ENCODE results near the gene SLC25A19.
"Not testable (repeated sequence)": the region's sequence is repeated elsewhere in the genome, so short reads cannot be mapped to it uniquely, and the experiment has no call there.

SLC25A19 gene

GRCh38 chr17:75257228-75257627 lies 32.0 kb downstream of the SLC25A19 start:
- peak overlapping the region; percentile 27 for H3K27ac Mint-ChIP-seq (ENCODE audit: low read depth)
- ATAC-seq (replicated peaks; ENCODE audit: extremely low read depth, poor library complexity, severe bottlenecking); H3K4me3 Mint-ChIP-seq; H3K9me3 Mint-ChIP-seq; H3K36me3 Mint-ChIP-seq (ENCODE audit: insufficient read depth); H3K27me3 Mint-ChIP-seq; DNase-seq (ENCODE audit: low spot score in 2 of 2): not testable (repeated sequence)
- peaks cover 95% of the 10 kb centered on the region for H3K4me1 Mint-ChIP-seq

- not testable (repeated sequence) for H3K27ac Mint-ChIP-seq (ENCODE audit: low read depth); DNase-seq (ENCODE audit: low spot score in 2 of 2); H3K4me3 Mint-ChIP-seq; H3K27me3 Mint-ChIP-seq; H3K9me3 Mint-ChIP-seq; ATAC-seq (replicated peaks; ENCODE audit: extremely low read depth, poor library complexity, severe bottlenecking); H3K36me3 Mint-ChIP-seq (ENCODE audit: insufficient read depth)
- H3K4me1 Mint-ChIP-seq: peaks cover 90% of the 10 kb centered on the region
Observed at GRCh38 chr17:75255954-75256698, 33.1 kb downstream of the SLC25A19 start.

GRCh38 chr17:75252039-75252816 lies 37.0 kb downstream of the SLC25A19 start:
- Mint-ChIP-seq H3K9me3 (no peaks in the 10 kb centered on the region), H3K27ac (ENCODE audit: low read depth) (peak overlapping the region; percentile 79), H3K36me3 (ENCODE audit: insufficient read depth) (peaks cover 6% of the 10 kb centered on the region), H3K4me1 (peaks cover 68% of the 10 kb centered on the region), H3K27me3 (no peaks in the 10 kb centered on the region), H3K4me3 (peak overlapping the region; percentile 61)
- DNase-seq (ENCODE audit: low spot score in 2 of 2): no peak
- ATAC-seq (replicated peaks; ENCODE audit: extremely low read depth, poor library complexity, severe bottlenecking): no peak

GRCh38 chr17:75250009-75250471 lies 39.2 kb downstream of the SLC25A19 start:
- DNase-seq (ENCODE audit: low spot score in 2 of 2) (no peak), ATAC-seq (replicated peaks; ENCODE audit: extremely low read depth, poor library complexity, severe bottlenecking) (peak; percentile 93)
- Mint-ChIP-seq H3K9me3 (no peaks in the 10 kb centered on the region), H3K4me1 (peaks cover 46% of the 10 kb centered on the region), H3K36me3 (ENCODE audit: insufficient read depth) (peaks cover 19% of the 10 kb centered on the region), H3K4me3 (peak overlapping the region; percentile 70), H3K27ac (ENCODE audit: low read depth) (peak overlapping the region; percentile 88), H3K27me3 (no peaks in the 10 kb centered on the region)

- H3K27me3 Mint-ChIP-seq: no peaks in the 10 kb centered on the region
- peaks cover 23% of the 10 kb centered on the region for H3K36me3 Mint-ChIP-seq (ENCODE audit: insufficient read depth)
- peak overlapping the region; percentile 88 for H3K27ac Mint-ChIP-seq (ENCODE audit: low read depth)
- peaks cover 42% of the 10 kb centered on the region for H3K4me1 Mint-ChIP-seq
- no peak for ATAC-seq (replicated peaks; ENCODE audit: extremely low read depth, poor library complexity, severe bottlenecking)
- H3K4me3 Mint-ChIP-seq: peak overlapping the region; percentile 70
- DNase-seq (ENCODE audit: low spot score in 2 of 2): no peak
- H3K9me3 Mint-ChIP-seq: no peaks in the 10 kb centered on the region
Observed at GRCh38 chr17:75249564-75249963, 39.7 kb downstream of the SLC25A19 start.

GRCh38 chr17:75246404-75246803 lies 42.8 kb downstream of the SLC25A19 start:
- H3K27ac Mint-ChIP-seq (ENCODE audit: low read depth): peak overlapping the region; percentile 44
- no peak overlapping the region for H3K4me3 Mint-ChIP-seq
- DNase-seq (ENCODE audit: low spot score in 2 of 2) (no peak), ATAC-seq (replicated peaks; ENCODE audit: extremely low read depth, poor library complexity, severe bottlenecking) (no peak)
- H3K9me3 Mint-ChIP-seq: no peaks in the 10 kb centered on the region
- peaks cover 39% of the 10 kb centered on the region for H3K4me1 Mint-ChIP-seq
- no peaks in the 10 kb centered on the region for H3K27me3 Mint-ChIP-seq
- peaks cover 48% of the 10 kb centered on the region for H3K36me3 Mint-ChIP-seq (ENCODE audit: insufficient read depth)

GRCh38 chr17:75245011-75245410 lies 44.2 kb downstream of the SLC25A19 start:
- Mint-ChIP-seq H3K4me3 (no peak overlapping the region), H3K27me3 (no peaks in the 10 kb centered on the region)

GRCh38 chr17:75244133-75244866 lies 44.9 kb downstream of the SLC25A19 start:
- H3K27ac Mint-ChIP-seq (ENCODE audit: low read depth): no peak overlapping the region
- no peaks in the 10 kb centered on the region for H3K27me3 Mint-ChIP-seq
- no peak for DNase-seq (ENCODE audit: low spot score in 2 of 2)
- ATAC-seq (replicated peaks; ENCODE audit: extremely low read depth, poor library complexity, severe bottlenecking): no peak
- no peaks in the 10 kb centered on the region for H3K9me3 Mint-ChIP-seq
- H3K4me1 Mint-ChIP-seq: peaks cover 32% of the 10 kb centered on the region
- peaks cover 47% of the 10 kb centered on the region for H3K36me3 Mint-ChIP-seq (ENCODE audit: insufficient read depth)
- H3K4me3 Mint-ChIP-seq: no peak overlapping the region

More at GRCh38 chr17:75245011-75245410, 44.2 kb downstream of the SLC25A19 start:
- H3K27ac Mint-ChIP-seq (ENCODE audit: low read depth): no peak overlapping the region
- peaks cover 47% of the 10 kb centered on the region for H3K36me3 Mint-ChIP-seq (ENCODE audit: insufficient read depth)
- ATAC-seq (replicated peaks; ENCODE audit: extremely low read depth, poor library complexity, severe bottlenecking) (no peak), DNase-seq (ENCODE audit: low spot score in 2 of 2) (no peak)
- peaks cover 39% of the 10 kb centered on the region for H3K4me1 Mint-ChIP-seq
- no peaks in the 10 kb centered on the region for H3K9me3 Mint-ChIP-seq

- H3K27me3 Mint-ChIP-seq: no peaks in the 10 kb centered on the region
- H3K27ac Mint-ChIP-seq (ENCODE audit: low read depth): peak overlapping the region; percentile 94
- no peaks in the 10 kb centered on the region for H3K9me3 Mint-ChIP-seq
- ATAC-seq (replicated peaks; ENCODE audit: extremely low read depth, poor library complexity, severe bottlenecking) (peak; percentile 92), DNase-seq (ENCODE audit: low spot score in 2 of 2) (peak; percentile 45 to 78)
- peaks cover 61% of the 10 kb centered on the region for H3K36me3 Mint-ChIP-seq (ENCODE audit: insufficient read depth)
- peak overlapping the region; percentile 68 for H3K4me3 Mint-ChIP-seq
- H3K4me1 Mint-ChIP-seq: peaks cover 39% of the 10 kb centered on the region
Observed at GRCh38 chr17:75242461-75243042, 46.7 kb downstream of the SLC25A19 start.

GRCh38 chr17:75241996-75242460 lies 47.2 kb downstream of the SLC25A19 start:
- ATAC-seq (replicated peaks; ENCODE audit: extremely low read depth, poor library complexity, severe bottlenecking): peak; percentile 22
- H3K4me3 Mint-ChIP-seq: peak overlapping the region; percentile 68

GRCh38 chr17:75241502-75241901 lies 47.7 kb downstream of the SLC25A19 start:
- Mint-ChIP-seq H3K9me3 (no peaks in the 10 kb centered on the region), H3K27me3 (no peaks in the 10 kb centered on the region), H3K4me3 (no peak overlapping the region), H3K27ac (ENCODE audit: low read depth) (peak overlapping the region; percentile 94), H3K36me3 (ENCODE audit: insufficient read depth) (peaks cover 62% of the 10 kb centered on the region), H3K4me1 (peaks cover 39% of the 10 kb centered on the region)
- DNase-seq (ENCODE audit: low spot score in 2 of 2) (no peak), ATAC-seq (replicated peaks; ENCODE audit: extremely low read depth, poor library complexity, severe bottlenecking) (no peak)

More at GRCh38 chr17:75241996-75242460, 47.2 kb downstream of the SLC25A19 start:
- Mint-ChIP-seq H3K9me3 (no peaks in the 10 kb centered on the region), H3K27ac (ENCODE audit: low read depth) (peak overlapping the region; percentile 94), H3K4me1 (peaks cover 39% of the 10 kb centered on the region), H3K27me3 (no peaks in the 10 kb centered on the region), H3K36me3 (ENCODE audit: insufficient read depth) (peaks cover 66% of the 10 kb centered on the region)
- no peak for DNase-seq (ENCODE audit: low spot score in 2 of 2)

GRCh38 chr17:75241143-75241430 lies 48.1 kb downstream of the SLC25A19 start:
- DNase-seq (ENCODE audit: low spot score in 2 of 2) (no peak), ATAC-seq (replicated peaks; ENCODE audit: extremely low read depth, poor library complexity, severe bottlenecking) (no peak)
- H3K4me3 Mint-ChIP-seq: no peak overlapping the region
- H3K27ac Mint-ChIP-seq (ENCODE audit: low read depth): peak overlapping the region; percentile 97
- peaks cover 39% of the 10 kb centered on the region for H3K4me1 Mint-ChIP-seq
- H3K27me3 Mint-ChIP-seq: no peaks in the 10 kb centered on the region
- peaks cover 64% of the 10 kb centered on the region for H3K36me3 Mint-ChIP-seq (ENCODE audit: insufficient read depth)
- no peaks in the 10 kb centered on the region for H3K9me3 Mint-ChIP-seq

All from central memory CD8-positive, alpha-beta T cell (primary cell).